ENCODE measurements around the gene RMDN2. TPM values are rescaled to one million over a fixed set of nuclear protein-coding genes. Genes with fewer than 3 reads are reported as not detected.

The RMDN2 gene
- 10 to 100 TPM in 1 of 3 donors, 1 to 10 TPM in 2; 8.4 to 10.9 (median 8.4) TPM for total RNA-seq
- 18.3 TPM for total RNA-seq (2013)

- peaks cover 1% of the 10 kb centered on the region for H3K27me3 ChIP-seq (ENCODE audit: control insufficient read depth, insufficient read depth, low read length)
- peaks cover 0 to 7% of the 10 kb centered on the region in 2 donors for H3K27me3 Mint-ChIP-seq (ENCODE audit: low read depth in 2 of 2)
- peaks cover 2% of the 10 kb centered on the region for H3K36me3 ChIP-seq (ENCODE audit: control insufficient read depth, insufficient read depth, low read length)
- peaks cover 11% of the 10 kb centered on the region for H3K4me1 ChIP-seq (ENCODE audit: control insufficient read depth, insufficient read depth, low read length)
- peak; percentile 86 to 91 (median 87) for ATAC-seq
- TF ChIP-seq CTCF (IDR thresholded peaks at IDR 0.05), result no peak
- H3K4me1 Mint-ChIP-seq, result peaks cover 11 to 24% of the 10 kb centered on the region in 2 donors
- H3K27ac ChIP-seq (ENCODE audit: low read length), result peak within 1 kb of the TSS; percentile 77
- peak within 1 kb of the TSS; percentile 63 for H3K4me3 ChIP-seq (ENCODE audit: low read length)
- H3K36me3 Mint-ChIP-seq, result no peaks in the 10 kb centered on the region
- intact Hi-C loops (cut with micrococcal nuclease), result loop anchor here (5.0 kb wide), 1 partner anchor 42 kb away; no protein-coding TSS in a partner anchor
- H3K27ac Mint-ChIP-seq, result peak within 1 kb of the TSS; percentile 80 to 90
- under 1% methylated on average over 79 of the region's 79 CpGs for WGBS (ENCODE audit: insufficient coverage)
- peak; percentile 82 to 87 for DNase-seq
- no peaks in the 10 kb centered on the region for H3K9me3 ChIP-seq (ENCODE audit: control insufficient read depth, insufficient read depth, low read length)
- no peaks in the 10 kb centered on the region for H3K9me3 Mint-ChIP-seq
- H3K4me3 Mint-ChIP-seq, result peak within 1 kb of the TSS; percentile 93
Measured at GRCh38 chr2:37925063-37925897, at the start of gene RMDN2. Gene RMDN2 (plus strand): TSS chr2:37925287. CDS start chr2:37929278, 3,991 bp downstream.

- Histone ChIP-seq H3K36me3 (ENCODE audit: control insufficient read depth, insufficient read depth, low read length) (no peaks in the 10 kb centered on the region), H3K27ac (ENCODE audit: low read length) (no peak overlapping the region), H3K27me3 (ENCODE audit: control insufficient read depth, insufficient read depth, low read length) (no peaks in the 10 kb centered on the region), H3K4me3 (ENCODE audit: low read length) (no peak overlapping the region), H3K9me3 (ENCODE audit: control insufficient read depth, insufficient read depth, low read length) (no peaks in the 10 kb centered on the region), H3K4me1 (ENCODE audit: control insufficient read depth, insufficient read depth, low read length) (no peaks in the 10 kb centered on the region)
- intact Hi-C loops (cut with micrococcal nuclease), result loop anchor here (5.0 to 10.0 kb wide), 2 partner anchors 463 to 721 kb away; partner anchors contain the start of gene EIF2AK2
- 45% methylated on average over 10 of the region's 15 CpGs for WGBS (ENCODE audit: insufficient coverage)
- no peak for TF ChIP-seq CTCF (IDR thresholded peaks at IDR 0.05)
- DNase-seq, result no peak
- Mint-ChIP-seq H3K4me3 (no peak overlapping the region), H3K36me3 (no peaks in the 10 kb centered on the region), H3K27me3 (ENCODE audit: low read depth in 2 of 2) (peaks cover 11 to 12% of the 10 kb centered on the region in 2 donors), H3K4me1 (peaks cover 0 to 5% of the 10 kb centered on the region in 2 donors), H3K27ac (no peak overlapping the region), H3K9me3 (no peaks in the 10 kb centered on the region)
- no peak for ATAC-seq
Measured at GRCh38 chr2:37875403-37875906, 49.6 kb upstream of the RMDN2 start.

GRCh38 chr2:37876227-37876626, 48.9 kb upstream of the RMDN2 start:
- Mint-ChIP-seq H3K4me1 (peaks cover 0 to 5% of the 10 kb centered on the region in 2 donors), H3K27ac (no peak overlapping the region), H3K4me3 (no peak overlapping the region), H3K27me3 (ENCODE audit: low read depth in 2 of 2) (peaks cover 16 to 20% of the 10 kb centered on the region in 2 donors), H3K9me3 (no peaks in the 10 kb centered on the region), H3K36me3 (no peaks in the 10 kb centered on the region)
- Histone ChIP-seq H3K4me1 (ENCODE audit: control insufficient read depth, insufficient read depth, low read length) (no peaks in the 10 kb centered on the region), H3K9me3 (ENCODE audit: control insufficient read depth, insufficient read depth, low read length) (no peaks in the 10 kb centered on the region), H3K36me3 (ENCODE audit: control insufficient read depth, insufficient read depth, low read length) (no peaks in the 10 kb centered on the region), H3K27ac (ENCODE audit: low read length) (no peak overlapping the region), H3K4me3 (ENCODE audit: low read length) (no peak overlapping the region), H3K27me3 (ENCODE audit: control insufficient read depth, insufficient read depth, low read length) (peaks cover 3% of the 10 kb centered on the region)
- WGBS (ENCODE audit: insufficient coverage), result 90% methylated on average over 8 of the region's 9 CpGs
- intact Hi-C loops (cut with micrococcal nuclease), result loop anchor here (1.0 to 10.0 kb wide), 4 partner anchors 43 to 721 kb away; partner anchors contain the start of gene EIF2AK2
- no peak for TF ChIP-seq CTCF (IDR thresholded peaks at IDR 0.05)
- ATAC-seq (no peak), DNase-seq (no peak)

Measured in natural killer cell (primary cell).